OCI-LY3 (cell line): Measurements from ENCODE around the gene ASTN2.

Experiments
- H2AFZ ChIP-seq: fragments of 200-600, 300-600 bp; shearing (Covaris generic); 2 replicates; pipeline ENCODE4 v1.6.0; 2014; ENCODE audit warnings: antibody characterized with exemption, low read depth, low read length
- H3K27ac ChIP-seq: fragments of 200-600, 300-600 bp; sonication (generic); 2 replicates; pipeline ENCODE4 v1.5.1; 2014; ENCODE audit warnings: mild to moderate bottlenecking, low read length, moderate library complexity, mixed read lengths
- H3K27me3 ChIP-seq: fragments of 200-600, 300-600 bp; sonication (generic); 2 replicates; pipeline ENCODE4 v1.6.1; 2014; ENCODE audit warnings: low read depth, low read length, mixed read lengths
- H3K36me3 ChIP-seq: fragments of 200-600, 300-600 bp; sonication (generic); replicated peaks from 2 replicates; pipeline ENCODE3; 2014; ENCODE audit warnings: low read depth, low read length, mixed read lengths
- H3K4me1 ChIP-seq: fragments of 300-600, 200-600 bp; sonication (generic); 2 replicates; pipeline ENCODE4 v1.6.1; 2014; ENCODE audit warnings: low read length, mixed read lengths
- H3K4me2 ChIP-seq: fragments of 200-600, 300-600 bp; sonication (generic); 2 replicates; pipeline ENCODE4 v1.6.1; 2014; ENCODE audit warnings: low read length, mixed read lengths
- H3K4me3 ChIP-seq: fragments of 300-600, 200-600 bp; sonication (generic); 2 replicates; pipeline ENCODE4 v1.5.1; 2014; ENCODE audit warnings: antibody characterized with exemption, mild to moderate bottlenecking, low read length, moderate library complexity
- H3K79me2 ChIP-seq: fragments of 300-600, 200-600 bp; shearing (Covaris generic); 2 replicates; pipeline ENCODE4 v1.6.1; 2014; ENCODE audit warnings: mild to moderate bottlenecking, low read length, mixed read lengths
- H3K9ac ChIP-seq: fragments of 300-600, 200-600 bp; shearing (Covaris generic); 2 replicates; pipeline ENCODE4 v1.6.0; 2014; ENCODE audit warnings: mild to moderate bottlenecking, low read length, moderate library complexity
- H3K9me3 ChIP-seq: fragments of 200-600, 300-600 bp; shearing (Covaris generic); 2 replicates; pipeline ENCODE4 v1.6.1; 2014; ENCODE audit warnings: low read length, mixed read lengths; ENCODE audit not compliant: insufficient read depth
- H4K20me1 ChIP-seq: fragments of 200-600, 300-600 bp; sonication (generic); 2 replicates; pipeline ENCODE4 v1.6.1; 2016; ENCODE audit warnings: low read length, mixed read lengths; ENCODE audit not compliant: insufficient read depth
- EZH2phosphoT487 ChIP-seq: fragments of 200-600 bp; shearing (Covaris generic); IDR thresholded peaks from 2 replicates; pipeline ENCODE4 v1.6.1; 2018; ENCODE audit warnings: antibody characterized with exemption, mixed run types, low read depth
- TF ChIP-seq, protein P1 (sequence below): fragments of 200-600, 300-600 bp; sonication (generic); IDR thresholded peaks from 2 replicates; pipeline ENCODE4 v1.5.1; 2014; ENCODE audit warnings: antibody characterized with exemption, low read length, low read depth

The ASTN2 gene

DNA sequence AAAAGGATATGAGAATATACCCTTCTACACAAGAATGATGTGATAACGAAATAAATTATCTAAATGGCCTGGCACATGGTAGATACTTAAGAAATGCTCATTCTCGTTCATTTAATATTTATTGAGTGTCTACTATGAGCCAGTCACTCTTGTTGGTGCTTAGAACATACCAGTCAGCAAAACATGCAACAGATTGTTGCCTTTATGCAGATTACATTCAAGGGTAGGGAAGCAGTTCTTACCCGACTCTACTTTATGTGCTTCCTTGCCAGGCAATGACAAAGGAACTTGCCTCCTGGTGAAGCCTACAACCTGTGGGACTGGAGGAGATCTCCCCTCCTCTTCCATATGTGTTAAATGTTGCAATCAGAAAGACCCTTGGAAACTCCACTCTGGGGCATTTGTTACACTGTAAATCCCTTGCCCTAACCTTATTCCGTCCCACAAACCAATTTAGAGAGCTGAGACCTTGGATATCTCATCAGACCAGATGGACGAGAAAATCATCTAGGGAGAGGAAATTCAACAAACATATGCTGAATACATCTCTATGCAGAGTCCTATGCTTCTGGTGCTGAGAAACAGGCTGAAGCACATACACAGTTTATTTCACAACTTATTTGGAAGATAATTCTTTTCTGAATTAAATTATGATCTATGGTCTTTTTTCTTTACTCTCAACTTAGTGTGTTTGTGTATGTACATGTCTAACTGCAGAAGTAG, 855.9 kb downstream of the ASTN2 start:
- H4K20me1 ChIP-seq, result no peaks in the 10 kb centered on the region
- H3K9me3 ChIP-seq, result no peaks in the 10 kb centered on the region
- TF ChIP-seq EZH2phosphoT487, result no peak
- TF ChIP-seq, protein P1, sequence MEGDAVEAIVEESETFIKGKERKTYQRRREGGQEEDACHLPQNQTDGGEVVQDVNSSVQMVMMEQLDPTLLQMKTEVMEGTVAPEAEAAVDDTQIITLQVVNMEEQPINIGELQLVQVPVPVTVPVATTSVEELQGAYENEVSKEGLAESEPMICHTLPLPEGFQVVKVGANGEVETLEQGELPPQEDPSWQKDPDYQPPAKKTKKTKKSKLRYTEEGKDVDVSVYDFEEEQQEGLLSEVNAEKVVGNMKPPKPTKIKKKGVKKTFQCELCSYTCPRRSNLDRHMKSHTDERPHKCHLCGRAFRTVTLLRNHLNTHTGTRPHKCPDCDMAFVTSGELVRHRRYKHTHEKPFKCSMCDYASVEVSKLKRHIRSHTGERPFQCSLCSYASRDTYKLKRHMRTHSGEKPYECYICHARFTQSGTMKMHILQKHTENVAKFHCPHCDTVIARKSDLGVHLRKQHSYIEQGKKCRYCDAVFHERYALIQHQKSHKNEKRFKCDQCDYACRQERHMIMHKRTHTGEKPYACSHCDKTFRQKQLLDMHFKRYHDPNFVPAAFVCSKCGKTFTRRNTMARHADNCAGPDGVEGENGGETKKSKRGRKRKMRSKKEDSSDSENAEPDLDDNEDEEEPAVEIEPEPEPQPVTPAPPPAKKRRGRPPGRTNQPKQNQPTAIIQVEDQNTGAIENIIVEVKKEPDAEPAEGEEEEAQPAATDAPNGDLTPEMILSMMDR, result no peak
- no peak overlapping the region for H3K4me2 ChIP-seq
- H3K79me2 ChIP-seq, result no peaks in the 10 kb centered on the region
- H2AFZ ChIP-seq, result no peak overlapping the region
- no peak overlapping the region for H3K9ac ChIP-seq
- no peaks in the 10 kb centered on the region for H3K27me3 ChIP-seq
- H3K27ac ChIP-seq, result no peak overlapping the region
- H3K4me3 ChIP-seq, result no peak overlapping the region
- H3K4me1 ChIP-seq, result no peaks in the 10 kb centered on the region
- H3K36me3 ChIP-seq, result no peaks in the 10 kb centered on the region

DNA sequence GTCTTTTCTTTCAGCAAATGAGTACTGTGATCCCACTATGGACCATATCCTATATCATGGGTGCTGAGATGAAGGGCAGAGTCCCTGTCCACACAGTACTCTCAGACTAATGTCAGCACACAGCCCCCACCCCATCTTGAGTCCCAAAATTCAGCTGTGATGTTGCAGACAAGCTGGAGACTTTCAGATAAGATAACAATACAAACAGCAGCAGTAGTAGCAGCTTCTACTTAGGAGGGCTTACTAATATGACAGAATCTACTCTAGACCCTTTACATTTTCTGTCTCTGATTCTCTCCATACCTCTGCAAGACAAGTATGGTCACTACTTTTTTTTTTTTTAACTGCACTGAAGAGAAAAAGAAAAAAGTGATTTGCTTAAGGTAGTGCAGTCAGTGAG, 856.8 kb downstream of the ASTN2 start:
- Histone ChIP-seq H3K27me3 (no peaks in the 10 kb centered on the region), H2AFZ (no peak overlapping the region), H3K36me3 (no peaks in the 10 kb centered on the region), H3K9ac (no peak overlapping the region), H3K27ac (no peak overlapping the region), H3K4me3 (no peak overlapping the region), H3K4me2 (no peak overlapping the region), H3K79me2 (no peaks in the 10 kb centered on the region), H3K9me3 (no peaks in the 10 kb centered on the region), H3K4me1 (no peaks in the 10 kb centered on the region), H4K20me1 (no peaks in the 10 kb centered on the region)
- no peak for TF ChIP-seq EZH2phosphoT487
- TF ChIP-seq, protein P1, result no peak

DNA sequence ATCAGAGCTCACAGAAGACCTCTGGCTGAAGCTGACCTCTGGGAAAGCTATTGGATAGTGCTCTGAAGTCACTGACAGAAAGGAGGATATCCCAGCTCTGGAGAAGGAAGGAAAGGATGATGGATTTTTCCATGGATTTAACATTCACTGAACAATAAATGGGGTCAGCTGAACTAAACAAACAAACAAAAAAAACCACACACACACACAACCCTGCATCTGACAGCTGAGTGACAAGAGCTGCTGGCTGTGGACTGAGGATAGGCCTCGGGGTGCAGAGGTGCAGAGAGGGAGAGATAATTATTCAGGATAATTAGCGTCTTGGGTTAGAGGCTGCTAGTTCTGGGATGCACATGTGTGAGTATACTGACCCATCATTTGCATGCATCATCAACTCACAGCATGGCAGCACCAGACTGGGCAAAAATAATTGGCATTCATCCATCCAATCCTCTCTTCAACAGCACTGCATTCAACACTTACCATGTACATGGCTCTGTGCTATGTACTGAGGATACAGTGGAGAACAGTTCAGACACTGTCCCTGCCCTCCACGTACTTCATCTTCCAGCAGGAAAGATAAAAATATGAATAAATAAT, 859.2 kb downstream of the ASTN2 start:
- no peaks in the 10 kb centered on the region for H3K79me2 ChIP-seq
- H3K4me1 ChIP-seq, result no peaks in the 10 kb centered on the region
- no peak for TF ChIP-seq EZH2phosphoT487
- TF ChIP-seq, protein P1, result no peak
- no peaks in the 10 kb centered on the region for H3K9me3 ChIP-seq
- H2AFZ ChIP-seq, result no peak overlapping the region
- no peak overlapping the region for H3K4me2 ChIP-seq
- H4K20me1 ChIP-seq, result no peaks in the 10 kb centered on the region
- H3K36me3 ChIP-seq, result no peaks in the 10 kb centered on the region
- no peaks in the 10 kb centered on the region for H3K27me3 ChIP-seq
- H3K27ac ChIP-seq, result no peak overlapping the region
- no peak overlapping the region for H3K9ac ChIP-seq
- H3K4me3 ChIP-seq, result no peak overlapping the region

DNA sequence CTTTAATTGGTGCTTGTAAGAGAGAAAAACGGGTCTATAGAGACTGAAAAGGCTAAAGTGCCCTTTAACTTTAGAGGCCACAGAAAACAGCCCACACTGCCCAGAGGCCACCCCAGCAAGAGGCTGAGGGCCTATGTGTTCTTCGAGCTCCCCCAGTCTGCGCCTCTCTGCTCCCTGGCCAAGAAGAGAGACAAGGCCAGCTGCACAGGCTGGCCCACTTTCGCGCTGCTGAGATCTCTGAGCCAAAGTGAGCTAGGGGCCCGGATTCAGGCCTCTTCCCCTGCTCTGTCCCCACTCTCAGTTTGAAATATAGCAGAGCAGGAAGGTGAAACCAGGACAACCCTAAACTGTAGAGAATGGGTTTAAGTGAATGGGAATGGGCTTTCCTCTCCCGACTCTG, 859.7 kb downstream of the ASTN2 start:
- Histone ChIP-seq H3K4me2 (no peak overlapping the region), H2AFZ (no peak overlapping the region), H3K36me3 (no peaks in the 10 kb centered on the region), H3K79me2 (no peaks in the 10 kb centered on the region), H3K4me3 (no peak overlapping the region), H3K9me3 (no peaks in the 10 kb centered on the region), H3K4me1 (no peaks in the 10 kb centered on the region), H3K9ac (no peak overlapping the region), H3K27me3 (no peaks in the 10 kb centered on the region), H3K27ac (no peak overlapping the region), H4K20me1 (no peaks in the 10 kb centered on the region)
- no peak for TF ChIP-seq EZH2phosphoT487
- TF ChIP-seq, protein P1, result no peak
